Measurements from ENCODE around the gene FHOD3. TPM values are rescaled to one million over a fixed set of nuclear protein-coding genes. Genes with fewer than 3 reads are reported as not detected.
A peak's percentile ranks its signal among the peaks of the same experiment; 100 is the strongest.

FHOD3 gene
- total and polyA plus RNA-seq, 2 of the 8 experiments (the other 6 are each of a cell fraction or from before 2014, with no cell fraction given), result 9.7 to 10.5 TPM

- FAIRE-seq, result no peak
- H3K27ac ChIP-seq (ENCODE audit: low read depth, low read length), result no peak overlapping the region
These were observed 144.1 kb downstream of the FHOD3 start for GRCh38 chr18:36441426-36442240.

More at GRCh38 chr18:36441426-36442240, 144.1 kb downstream of the FHOD3 start:
- Histone ChIP-seq H3K4me2 (ENCODE audit: insufficient read depth in 1 of 2, low read depth in 2 of 2, low read length in 2 of 2) (no peak overlapping the region), H2AK5ac (ENCODE audit: low read depth, low read length) (no peak overlapping the region), H3K79me2 (ENCODE audit: control insufficient read depth in 1 of 2, insufficient read depth in 2 of 2, low read length in 2 of 2) (no peaks in the 10 kb centered on the region), H3K4me3 (ENCODE audit: extremely low read depth in 1 of 4, insufficient read depth in 2 of 4, low read depth in 3 of 4, low read length in 4 of 4) (no peak overlapping the region), H3K23ac (ENCODE audit: insufficient read length) (no peak overlapping the region), H2BK15ac (ENCODE audit: low read length) (no peak overlapping the region), H4K20me1 (replicated peaks in 1 of 2; ENCODE audit: control insufficient read depth in 1 of 2, insufficient read depth in 2 of 2, low read length in 2 of 2) (no peaks in the 10 kb centered on the region), H4K91ac (replicated peaks; ENCODE audit: insufficient read length, low read length) (no peak overlapping the region), H3K18ac (ENCODE audit: extremely low read depth, low read length) (no peak overlapping the region), H3K56ac (replicated peaks; ENCODE audit: insufficient read length, low read depth, low read length) (no peak overlapping the region), H2BK120ac (replicated peaks; ENCODE audit: low read depth, low read length) (no peak overlapping the region), H3K4me1 (replicated peaks in 1 of 4; ENCODE audit: control insufficient read depth in 3 of 4, insufficient read depth in 4 of 4, low read length in 3 of 4) (no peaks in the 10 kb centered on the region; a peak in 3 of 7 replicates), H2BK12ac (ENCODE audit: low read depth, low read length) (0 out of 2 replicates have a peak overlapping the region, but pooled peaks have one; percentile 6), H3K27me3 (replicated peaks in 1 of 4; ENCODE audit: control insufficient read depth in 3 of 4, extremely low read depth in 1 of 4, insufficient read depth in 3 of 4, low read length in 3 of 4) (no peaks in the 10 kb centered on the region), H4K5ac (ENCODE audit: insufficient read length, low read depth, low read length) (no peak overlapping the region), H3K23me2 (ENCODE audit: low read depth, low read length) (no peaks in the 10 kb centered on the region), H3K9me3 (ENCODE audit: insufficient read depth in 2 of 2, low read depth in 1 of 2, low read length in 1 of 2) (peaks cover 0 to 8% of the 10 kb centered on the region in 2 experiments; a peak in 1 of 4 replicates), H3K79me1 (ENCODE audit: low read depth, low read length) (no peaks in the 10 kb centered on the region), H4K8ac (ENCODE audit: extremely low read depth, insufficient read depth, low read length) (no peak overlapping the region), H2BK20ac (ENCODE audit: low read length) (no peak overlapping the region), H2AFZ (ENCODE audit: low read length) (no peak overlapping the region), H3K4ac (replicated peaks; ENCODE audit: insufficient read length, low read depth, low read length) (no peak overlapping the region), H3K9ac (replicated peaks in 1 of 4; ENCODE audit: extremely low read depth in 1 of 4, low read depth in 3 of 4, low read length in 3 of 4) (no peak overlapping the region), H2BK5ac (ENCODE audit: low read depth, low read length) (no peak overlapping the region), H3K14ac (ENCODE audit: insufficient read length) (no peak overlapping the region), H3K36me3 (ENCODE audit: control insufficient read depth in 2 of 4, insufficient read depth in 4 of 4, low read length in 3 of 4) (no peaks in the 10 kb centered on the region)
- ChIA-PET CTCF (ENCODE audit: partially characterized antibody) (interaction anchor here (1.0 to 15.7 kb wide), 5 partner anchors 9 to 247 kb away, joined by 3 to 163 read pairs (median 6); no protein-coding TSS in a partner anchor), POLR2A (ENCODE audit: partially characterized antibody) (no interaction called here)
- 86% methylated on average over 9 of the region's 9 CpGs; no CpG with 5 or more reads in 1 of the 2 experiments for WGBS, 2 experiments (ENCODE audit: extremely low coverage in 1 of 2, insufficient coverage in 1 of 2, insufficient read length in 1 of 2, insufficient replicate concordance in 2 of 2, low coverage in 1 of 2, low lambda C conversion rate in 2 of 2, missing lambda C conversion rate in 1 of 2)
- TF ChIP-seq SUZ12 (IDR thresholded peaks at IDR 0.05; ENCODE audit: low read length), result no peak
- TF ChIP-seq SIRT6 (IDR thresholded peaks at IDR 0.05; ENCODE audit: low read length), result no peak
- TF ChIP-seq ZNF274 (IDR thresholded peaks at IDR 0.05; ENCODE audit: borderline replicate concordance, extremely low read depth, low read length), result no peak
- TF ChIP-seq BCL11A (IDR thresholded peaks at IDR 0.05; ENCODE audit: low read depth in 2 of 2, low read length in 2 of 2), result no peak
- TF ChIP-seq PHF8 (conservative IDR thresholded peaks at IDR 0.05; ENCODE audit: low read depth, low read length), result no peak
- no peak for TF ChIP-seq SP2 (IDR thresholded peaks at IDR 0.05; ENCODE audit: low read length)
- no peak for TF ChIP-seq CHD2 (IDR thresholded peaks at IDR 0.05; ENCODE audit: low read length)
- no peak for TF ChIP-seq TBP (IDR thresholded peaks at IDR 0.05; ENCODE audit: low read depth, low read length)
- TF ChIP-seq ATF3 (IDR thresholded peaks at IDR 0.05; ENCODE audit: insufficient read depth, low read depth, low read length), result no peak
- TF ChIP-seq EP300 (IDR thresholded peaks at IDR 0.05; ENCODE audit: borderline replicate concordance in 1 of 2, low read depth in 2 of 2, low read length in 2 of 2), result no peak
- no peak for TF ChIP-seq SP1 (IDR thresholded peaks at IDR 0.05; ENCODE audit: low read depth, low read length)
- TF ChIP-seq SP4 (IDR thresholded peaks at IDR 0.05; ENCODE audit: low read length), result no peak
- DNase-seq (ENCODE audit: low read depth in 1 of 2, low spot score in 2 of 2), result no peak
